ENCODE measurements around the gene UNC13B.
"Not testable (repeated sequence)": the region's sequence is repeated elsewhere in the genome, so short reads cannot be mapped to it uniquely, and the experiment has no call there.

Gene UNC13B

DNA sequence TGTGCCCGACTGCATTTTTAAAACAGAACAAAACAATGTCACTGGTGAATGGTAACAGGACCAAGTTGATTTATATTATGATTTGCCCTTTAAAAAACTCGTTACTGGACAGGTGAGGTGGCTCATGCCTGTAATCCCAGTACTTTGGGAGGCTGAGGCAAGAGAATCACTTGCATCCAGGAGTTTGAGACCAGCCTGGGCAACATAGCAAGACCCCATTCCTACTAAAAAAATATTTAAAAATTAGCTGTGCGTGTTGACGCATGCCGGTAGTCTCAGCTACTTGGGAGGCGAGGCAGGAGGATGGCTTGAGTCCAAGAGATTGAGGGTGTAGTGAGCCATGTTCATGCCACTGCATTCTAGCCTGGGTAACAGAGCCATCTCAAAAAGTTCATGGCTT lies 7.2 kb downstream of the UNC13B start:
- TF ChIP-seq, protein P1, sequence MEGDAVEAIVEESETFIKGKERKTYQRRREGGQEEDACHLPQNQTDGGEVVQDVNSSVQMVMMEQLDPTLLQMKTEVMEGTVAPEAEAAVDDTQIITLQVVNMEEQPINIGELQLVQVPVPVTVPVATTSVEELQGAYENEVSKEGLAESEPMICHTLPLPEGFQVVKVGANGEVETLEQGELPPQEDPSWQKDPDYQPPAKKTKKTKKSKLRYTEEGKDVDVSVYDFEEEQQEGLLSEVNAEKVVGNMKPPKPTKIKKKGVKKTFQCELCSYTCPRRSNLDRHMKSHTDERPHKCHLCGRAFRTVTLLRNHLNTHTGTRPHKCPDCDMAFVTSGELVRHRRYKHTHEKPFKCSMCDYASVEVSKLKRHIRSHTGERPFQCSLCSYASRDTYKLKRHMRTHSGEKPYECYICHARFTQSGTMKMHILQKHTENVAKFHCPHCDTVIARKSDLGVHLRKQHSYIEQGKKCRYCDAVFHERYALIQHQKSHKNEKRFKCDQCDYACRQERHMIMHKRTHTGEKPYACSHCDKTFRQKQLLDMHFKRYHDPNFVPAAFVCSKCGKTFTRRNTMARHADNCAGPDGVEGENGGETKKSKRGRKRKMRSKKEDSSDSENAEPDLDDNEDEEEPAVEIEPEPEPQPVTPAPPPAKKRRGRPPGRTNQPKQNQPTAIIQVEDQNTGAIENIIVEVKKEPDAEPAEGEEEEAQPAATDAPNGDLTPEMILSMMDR (conservative IDR thresholded peaks at IDR 0.05; ENCODE audit: control insufficient read depth, insufficient read depth, low read depth, low read length): no peak
- DNase-seq (ENCODE audit: low read depth): no peak
- H3K4me3 ChIP-seq (ENCODE audit: control insufficient read depth, low read depth, low read length): no peak overlapping the region

DNA sequence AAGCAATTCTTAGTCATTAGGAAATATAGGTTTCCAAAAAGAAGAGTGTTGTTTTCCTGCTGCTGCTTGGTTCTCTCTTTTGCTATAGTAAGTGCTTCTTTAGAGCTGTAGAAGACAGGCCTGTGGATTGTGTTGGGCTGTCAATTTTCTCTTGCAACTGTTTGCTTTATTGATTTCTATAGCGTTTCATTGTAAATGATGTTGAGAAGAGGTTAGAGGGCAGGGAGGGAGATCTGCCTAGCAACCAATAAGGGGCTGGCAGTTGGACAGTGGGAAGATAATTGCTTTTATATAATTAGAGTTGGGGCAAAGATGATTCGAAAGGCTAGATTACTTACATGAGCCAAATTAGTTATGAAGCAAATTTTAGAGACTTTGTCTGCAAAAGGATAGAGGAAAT lies 11.1 kb downstream of the UNC13B start:
- no peak overlapping the region for H3K4me3 ChIP-seq (ENCODE audit: control insufficient read depth, low read depth, low read length)
- TF ChIP-seq, protein P1 (conservative IDR thresholded peaks at IDR 0.05; ENCODE audit: control insufficient read depth, insufficient read depth, low read depth, low read length): no peak
- DNase-seq (ENCODE audit: low read depth): no peak

DNA sequence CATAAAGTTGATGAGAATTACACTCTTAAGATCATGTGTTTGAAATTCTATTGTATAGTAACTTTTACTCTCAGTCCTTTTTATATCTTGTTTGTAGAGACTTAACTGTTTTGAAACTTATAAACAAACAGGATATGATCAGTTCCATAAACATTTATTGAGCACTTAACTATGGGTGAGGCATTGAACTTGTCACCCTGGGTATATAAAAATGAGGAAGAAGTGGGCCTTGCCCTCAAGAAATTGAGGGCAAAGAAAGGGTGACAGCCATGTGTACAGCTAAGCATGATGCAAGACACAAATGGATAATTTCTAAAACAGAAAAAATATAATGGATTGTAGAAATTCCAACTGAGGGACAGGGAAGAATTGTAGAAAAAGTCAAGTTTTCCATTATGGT lies 15.7 kb downstream of the UNC13B start:
- TF ChIP-seq, protein P1 (conservative IDR thresholded peaks at IDR 0.05; ENCODE audit: control insufficient read depth, insufficient read depth, low read depth, low read length): no peak
- DNase-seq (ENCODE audit: low read depth): no peak
- H3K4me3 ChIP-seq (ENCODE audit: control insufficient read depth, low read depth, low read length): no peak overlapping the region

DNA sequence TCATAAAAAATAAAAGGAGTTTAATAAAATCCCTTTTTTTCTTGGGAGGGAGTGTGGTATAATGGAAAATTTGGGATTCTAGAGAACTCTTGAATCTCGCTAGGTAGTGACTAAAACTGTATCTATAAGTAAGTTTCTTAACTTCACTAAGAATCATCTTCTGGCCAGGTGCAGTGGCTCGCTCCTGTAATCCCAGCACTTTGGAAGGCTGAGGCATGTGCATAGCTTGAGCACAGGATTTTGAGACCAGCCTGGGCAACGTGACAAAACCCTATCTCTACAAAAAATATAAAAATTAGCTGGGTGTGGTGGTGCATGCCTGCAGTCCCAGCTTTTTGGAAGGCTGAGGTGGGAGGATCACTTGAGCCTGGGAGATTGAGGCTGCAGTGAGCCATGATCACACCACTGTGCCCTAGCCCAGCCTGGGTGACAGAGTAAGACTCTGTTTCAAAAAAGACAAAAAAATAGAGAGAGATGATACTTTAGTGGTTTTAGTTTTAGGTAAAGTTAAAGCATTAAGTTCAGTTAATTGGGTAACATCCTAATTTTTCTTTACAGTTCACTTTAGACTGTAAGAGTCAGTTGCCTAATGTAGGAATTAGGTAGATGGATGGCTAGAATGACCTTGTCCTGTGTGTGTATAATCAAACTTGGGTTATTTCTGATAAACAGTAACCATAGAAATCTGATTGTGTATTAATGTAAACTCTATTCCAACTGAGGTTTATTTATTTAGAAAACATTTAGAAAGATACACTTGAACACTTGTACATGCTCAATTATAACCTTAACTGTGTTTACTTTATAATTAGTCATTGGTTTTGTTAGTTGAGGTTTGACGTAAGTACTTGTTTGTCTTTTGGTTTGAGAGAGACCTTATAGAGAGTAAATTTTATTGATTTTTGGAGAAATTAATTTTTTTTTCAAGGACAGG lies 17.8 kb downstream of the UNC13B start:
- no peak for DNase-seq (ENCODE audit: low read depth)
- TF ChIP-seq, protein P1 (conservative IDR thresholded peaks at IDR 0.05; ENCODE audit: control insufficient read depth, insufficient read depth, low read depth, low read length): no peak
- H3K4me3 ChIP-seq (ENCODE audit: control insufficient read depth, low read depth, low read length): no peak overlapping the region

DNA sequence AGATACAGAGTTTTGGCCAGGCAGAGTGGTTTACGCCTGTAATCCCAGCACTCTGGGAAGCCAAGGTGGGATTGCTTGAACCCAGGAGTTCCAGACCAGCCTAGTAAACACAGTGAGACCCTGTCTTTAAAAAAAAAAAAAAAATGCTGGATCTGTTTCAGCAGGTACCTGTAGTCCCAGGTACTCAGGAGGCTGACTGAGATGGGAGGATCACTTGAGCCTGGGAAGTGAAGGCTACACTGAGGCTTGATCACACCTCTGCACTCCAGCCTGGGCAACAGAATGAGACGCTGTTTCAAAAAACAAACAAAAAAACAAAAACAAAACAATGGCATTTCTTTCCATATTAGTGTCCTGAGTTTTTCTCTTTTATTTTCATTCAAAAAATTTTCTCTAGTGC lies 19.0 kb downstream of the UNC13B start:
- TF ChIP-seq, protein P1 (conservative IDR thresholded peaks at IDR 0.05; ENCODE audit: control insufficient read depth, insufficient read depth, low read depth, low read length): no peak
- H3K4me3 ChIP-seq (ENCODE audit: control insufficient read depth, low read depth, low read length): no peak overlapping the region
- DNase-seq (ENCODE audit: low read depth): no peak

DNA sequence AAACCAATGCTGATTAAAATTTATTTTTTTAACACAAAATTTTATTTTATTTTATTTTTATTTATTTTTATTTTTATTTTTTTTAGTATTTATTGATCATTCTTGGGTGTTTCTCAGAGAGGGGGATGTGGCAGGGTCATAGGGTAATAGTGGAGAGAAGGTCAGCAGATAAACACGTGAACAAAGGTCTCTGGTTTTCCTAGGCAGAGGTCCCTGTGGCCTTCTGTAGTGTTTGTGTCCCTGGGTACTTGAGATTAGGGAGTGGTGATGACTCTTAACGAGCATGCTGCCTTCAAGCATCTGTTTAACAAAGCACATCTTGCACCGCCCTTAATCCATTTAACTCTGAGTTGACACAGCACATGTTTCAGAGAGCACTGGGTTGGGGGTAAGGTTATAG lies 20.6 kb downstream of the UNC13B start:
- H3K4me3 ChIP-seq (ENCODE audit: control insufficient read depth, low read depth, low read length); DNase-seq (ENCODE audit: low read depth): not testable (repeated sequence)

DNA sequence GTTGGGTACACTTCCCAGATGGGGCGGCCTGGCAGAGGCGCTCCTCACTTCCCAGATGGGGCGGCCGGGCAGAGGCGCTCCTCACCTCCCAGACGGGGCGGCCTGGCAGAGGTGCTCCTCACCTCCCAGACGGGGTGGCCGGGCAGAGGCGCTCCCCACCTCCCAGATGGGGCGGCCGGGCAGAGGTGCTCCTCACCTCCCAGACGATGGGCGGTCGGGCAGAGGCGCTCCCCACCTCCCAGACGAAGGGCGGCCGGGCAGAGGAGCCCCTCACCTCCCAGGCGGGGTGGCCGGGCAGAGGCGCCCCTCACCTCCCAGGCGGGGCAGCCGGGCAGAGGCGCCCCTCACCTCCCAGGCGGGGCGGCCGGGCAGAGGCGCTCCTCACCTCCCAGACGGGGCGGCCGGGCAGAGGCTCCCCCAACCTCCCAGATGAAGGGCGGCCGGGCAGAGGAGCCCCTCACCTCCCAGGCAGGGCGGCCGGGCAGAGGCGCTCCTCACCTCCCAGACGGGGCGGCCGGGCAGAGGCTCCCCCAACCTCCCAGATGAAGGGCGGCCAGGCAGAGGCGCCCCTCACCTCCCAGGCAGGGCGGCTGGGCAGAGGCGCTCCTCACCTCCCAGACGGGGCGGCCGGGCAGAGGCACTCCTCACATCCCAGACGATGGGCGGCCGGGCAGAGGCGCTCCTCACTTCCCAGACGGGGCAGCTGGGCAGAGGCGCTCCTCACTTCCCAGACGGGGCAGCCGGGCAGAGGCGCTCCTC lies 21.4 kb downstream of the UNC13B start:
- H3K4me3 ChIP-seq (ENCODE audit: control insufficient read depth, low read depth, low read length); DNase-seq (ENCODE audit: low read depth): not testable (repeated sequence)

DNA sequence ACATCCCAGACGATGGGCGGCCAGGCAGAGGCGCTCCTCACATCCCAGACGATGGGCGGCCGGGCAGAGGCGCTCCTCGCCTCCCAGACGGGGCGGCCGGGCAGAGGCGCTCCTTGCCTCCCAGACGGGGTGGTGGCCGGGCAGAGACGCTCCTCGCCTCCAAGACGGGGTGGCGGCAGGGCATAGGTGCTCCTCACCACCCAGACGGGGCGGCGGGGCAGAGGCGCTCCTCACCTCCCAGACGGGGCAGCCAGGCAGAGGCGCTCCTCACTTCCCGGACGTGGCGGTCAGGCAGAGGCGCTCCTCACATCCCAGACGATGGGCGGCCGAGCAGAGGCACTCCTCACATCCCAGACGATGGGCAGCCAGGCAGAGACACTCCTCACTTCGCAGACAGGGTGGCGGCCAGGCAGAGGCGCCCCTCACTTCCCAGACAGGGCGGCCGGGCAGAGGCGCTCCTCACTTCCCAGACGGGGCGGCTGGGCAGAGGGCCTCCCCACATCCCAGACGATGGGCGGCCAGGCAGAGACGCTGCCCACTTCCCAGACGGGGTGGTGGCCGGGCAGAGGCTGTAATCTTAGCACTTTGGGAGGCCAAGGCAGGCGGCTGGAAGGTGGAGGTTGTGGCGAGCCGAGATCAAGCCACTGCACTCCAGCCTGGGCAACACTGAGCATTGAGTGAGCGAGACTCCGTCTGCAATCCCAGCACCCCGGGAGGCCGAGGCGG lies 22.1 kb downstream of the UNC13B start:
- not testable (repeated sequence) for H3K4me3 ChIP-seq (ENCODE audit: control insufficient read depth, low read depth, low read length); DNase-seq (ENCODE audit: low read depth)
